Measurements from ENCODE around the gene GALNT7.
A peak's percentile ranks its signal among the peaks of the same experiment; 100 is the strongest.
"Not testable (repeated sequence)": the region's sequence is repeated elsewhere in the genome, so short reads cannot be mapped to it uniquely, and the experiment has no call there.

Gene GALNT7

GRCh38 chr4:173195109-173195508 lies 26.5 kb downstream of the GALNT7 start:
- no peak for DNase-seq (ENCODE audit: low spot score)

GRCh38 chr4:173199553-173199952 lies 30.9 kb downstream of the GALNT7 start:
- DNase-seq (ENCODE audit: low spot score), result no peak

- DNase-seq (ENCODE audit: low spot score), result no peak
Observed at GRCh38 chr4:173200103-173200884, 31.7 kb downstream of the GALNT7 start.

GRCh38 chr4:173202395-173202794 lies 33.8 kb downstream of the GALNT7 start:
- DNase-seq (ENCODE audit: low spot score), result no peak

- DNase-seq (ENCODE audit: low spot score), result no peak
Observed at GRCh38 chr4:173205656-173206055, 37.0 kb downstream of the GALNT7 start.

- no peak for DNase-seq (ENCODE audit: low spot score)
Observed at GRCh38 chr4:173208420-173208819, 39.8 kb downstream of the GALNT7 start.

GRCh38 chr4:173211222-173211621 lies 42.6 kb downstream of the GALNT7 start:
- DNase-seq (ENCODE audit: low spot score), result no peak

GRCh38 chr4:173211838-173212237 lies 43.2 kb downstream of the GALNT7 start:
- peak; percentile 81 for DNase-seq (ENCODE audit: low spot score)

- no peak for DNase-seq (ENCODE audit: low spot score)
Observed at GRCh38 chr4:173212379-173212778, 43.8 kb downstream of the GALNT7 start.

- no peak for DNase-seq (ENCODE audit: low spot score)
Observed at GRCh38 chr4:173213296-173213695, 44.7 kb downstream of the GALNT7 start.

GRCh38 chr4:173214231-173214630 lies 45.6 kb downstream of the GALNT7 start:
- no peak for DNase-seq (ENCODE audit: low spot score)

GRCh38 chr4:173214661-173215060 lies 46.0 kb downstream of the GALNT7 start:
- no peak for DNase-seq (ENCODE audit: low spot score)

GRCh38 chr4:173217075-173217474 lies 48.5 kb downstream of the GALNT7 start:
- no peak for DNase-seq (ENCODE audit: low spot score)

- DNase-seq (ENCODE audit: low spot score), result no peak
Observed at GRCh38 chr4:173217727-173218126, 49.1 kb downstream of the GALNT7 start.

- DNase-seq (ENCODE audit: low spot score), result no peak
Observed at GRCh38 chr4:173218411-173219125, 50.0 kb downstream of the GALNT7 start.

GRCh38 chr4:173219126-173219437 lies 50.5 kb downstream of the GALNT7 start:
- not testable (repeated sequence) for DNase-seq (ENCODE audit: low spot score)

GRCh38 chr4:173223743-173224142 lies 55.1 kb downstream of the GALNT7 start:
- no peak for DNase-seq (ENCODE audit: low spot score)

GRCh38 chr4:173226401-173226888 lies 57.8 kb downstream of the GALNT7 start:
- no peak for DNase-seq (ENCODE audit: low spot score)

GRCh38 chr4:173227756-173228155 lies 59.1 kb downstream of the GALNT7 start:
- no peak for DNase-seq (ENCODE audit: low spot score)

- DNase-seq (ENCODE audit: low spot score), result no peak
Observed at GRCh38 chr4:173230062-173230461, 61.5 kb downstream of the GALNT7 start.

- DNase-seq (ENCODE audit: low spot score), result no peak
Observed at GRCh38 chr4:173231916-173232315, 63.3 kb downstream of the GALNT7 start.

- no peak for DNase-seq (ENCODE audit: low spot score)
Observed at GRCh38 chr4:173233857-173234256, 65.2 kb downstream of the GALNT7 start.

- DNase-seq (ENCODE audit: low spot score), result no peak
Observed at GRCh38 chr4:173235050-173235449, 66.4 kb downstream of the GALNT7 start.

- DNase-seq (ENCODE audit: low spot score), result no peak
Observed at GRCh38 chr4:173236301-173236700, 67.7 kb downstream of the GALNT7 start.
